GM19395 (cell line): ENCODE measurements around the gene SPOCK2.

Experiments used
- ATAC-seq: cut with Tn5 transposase; IDR thresholded peaks from one replicate; pipeline ENCODE4 v1.9.1; 2021; ENCODE audit warnings: mild to moderate bottlenecking, moderate library complexity; ENCODE audit not compliant: unreplicated experiment

Gene SPOCK2

DNA sequence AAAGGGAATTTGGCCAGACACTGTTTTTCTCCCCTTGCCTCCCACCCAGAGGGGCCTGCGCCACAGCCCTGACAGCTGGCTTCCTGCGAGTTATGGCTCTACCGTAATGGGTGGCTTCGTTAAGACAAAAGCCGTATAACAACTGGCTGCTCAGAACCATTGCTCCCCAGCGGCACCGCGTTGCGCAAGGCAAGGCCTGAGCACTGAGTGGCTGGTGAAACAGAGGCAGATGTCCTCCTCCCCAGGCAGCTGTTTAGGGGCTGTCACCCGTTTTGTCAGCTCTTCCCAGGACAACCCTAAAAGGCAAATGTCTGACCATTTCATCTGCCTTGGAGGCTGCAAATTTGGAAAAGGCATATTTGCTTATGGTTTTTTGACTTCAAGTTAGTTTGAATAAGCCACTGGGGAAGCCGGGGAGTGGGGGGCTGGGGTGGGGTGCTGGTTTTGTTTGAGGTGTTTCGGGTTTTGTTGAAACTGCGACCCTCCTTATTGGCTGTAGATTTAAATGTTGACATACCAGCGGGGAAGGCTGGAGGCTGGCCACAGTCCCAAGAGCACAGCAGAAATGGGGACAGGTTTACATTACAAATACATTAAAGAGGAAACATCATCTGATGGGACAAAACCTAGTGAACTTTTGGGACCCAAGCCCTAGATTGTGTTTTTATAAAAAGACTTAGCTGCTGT, 681 bp upstream of the SPOCK2 start:
- no peak for ATAC-seq

DNA sequence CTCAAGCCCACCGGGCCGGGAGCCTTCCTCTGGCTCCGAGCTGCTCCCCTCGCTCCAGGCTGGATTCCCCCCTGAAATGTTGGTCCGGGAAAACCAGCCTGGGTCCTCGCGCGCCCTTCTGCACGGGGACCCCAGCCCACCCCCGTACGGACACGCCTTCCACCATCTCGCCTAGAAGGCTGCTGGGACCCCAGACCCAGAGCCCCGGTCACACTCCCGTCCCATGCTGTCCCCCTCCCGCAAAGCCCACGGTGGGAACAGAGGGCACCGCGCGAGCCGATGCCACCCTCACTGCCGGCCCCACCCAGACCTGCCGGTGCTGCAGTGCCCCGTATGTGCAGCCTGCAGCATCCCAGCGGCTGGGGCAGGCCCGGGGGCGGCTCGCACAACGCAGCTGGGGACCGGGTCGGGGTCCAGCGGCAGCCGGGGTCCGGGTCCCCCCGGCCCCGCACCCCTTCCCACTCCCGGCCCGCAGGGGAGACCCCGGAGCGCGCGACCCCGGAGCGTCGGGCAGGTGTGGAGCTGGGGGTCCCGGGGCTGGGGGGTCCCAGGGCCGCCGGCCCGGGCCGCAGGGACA, 871 bp downstream of the SPOCK2 start:
- ATAC-seq = no peak

DNA sequence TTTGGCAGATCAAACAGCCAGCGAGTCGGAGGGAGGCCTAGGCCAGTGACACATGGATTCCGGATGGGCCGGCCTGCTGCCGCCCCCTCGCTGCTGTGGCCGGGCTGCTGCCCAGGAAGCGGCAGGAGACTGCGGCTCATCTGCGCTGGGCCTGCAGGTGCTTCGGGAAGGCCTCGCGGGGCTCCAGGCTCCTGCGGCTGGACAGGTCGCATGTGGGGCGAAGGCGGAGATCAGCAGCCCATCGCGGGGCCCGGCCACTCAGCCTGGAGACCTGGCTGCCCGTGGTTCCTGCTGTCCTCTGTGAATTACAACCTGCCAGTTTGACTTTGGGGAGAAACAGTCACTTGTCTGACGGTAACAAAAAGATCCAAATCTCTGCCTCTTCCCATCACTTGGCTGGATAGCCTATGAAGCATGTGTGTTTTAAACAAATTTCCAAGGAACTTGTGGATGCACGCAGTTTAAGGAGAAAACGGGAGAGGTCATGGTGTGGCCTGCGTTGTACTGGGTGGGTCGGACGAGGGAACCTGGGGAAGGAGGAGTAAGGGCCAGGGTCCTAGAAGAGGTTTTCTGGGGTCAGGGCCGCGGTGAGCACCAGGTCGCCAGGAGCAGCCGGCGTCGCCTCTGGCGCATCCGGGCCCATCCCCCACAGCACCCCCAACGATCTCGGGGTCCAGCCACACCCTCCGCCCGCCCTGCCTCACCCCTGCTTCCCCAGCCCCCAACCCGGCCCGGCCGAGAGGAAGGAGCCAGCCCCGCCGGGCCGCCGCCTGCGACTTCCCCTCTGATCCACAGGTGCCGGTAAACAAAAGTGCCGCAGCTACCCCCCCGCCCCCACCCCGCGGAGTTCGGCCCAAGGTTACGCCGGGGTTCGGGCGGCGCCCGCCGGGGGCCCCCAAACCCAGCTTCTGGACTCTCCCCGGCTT, 1.6 kb downstream of the SPOCK2 start:
- no peak for ATAC-seq

DNA sequence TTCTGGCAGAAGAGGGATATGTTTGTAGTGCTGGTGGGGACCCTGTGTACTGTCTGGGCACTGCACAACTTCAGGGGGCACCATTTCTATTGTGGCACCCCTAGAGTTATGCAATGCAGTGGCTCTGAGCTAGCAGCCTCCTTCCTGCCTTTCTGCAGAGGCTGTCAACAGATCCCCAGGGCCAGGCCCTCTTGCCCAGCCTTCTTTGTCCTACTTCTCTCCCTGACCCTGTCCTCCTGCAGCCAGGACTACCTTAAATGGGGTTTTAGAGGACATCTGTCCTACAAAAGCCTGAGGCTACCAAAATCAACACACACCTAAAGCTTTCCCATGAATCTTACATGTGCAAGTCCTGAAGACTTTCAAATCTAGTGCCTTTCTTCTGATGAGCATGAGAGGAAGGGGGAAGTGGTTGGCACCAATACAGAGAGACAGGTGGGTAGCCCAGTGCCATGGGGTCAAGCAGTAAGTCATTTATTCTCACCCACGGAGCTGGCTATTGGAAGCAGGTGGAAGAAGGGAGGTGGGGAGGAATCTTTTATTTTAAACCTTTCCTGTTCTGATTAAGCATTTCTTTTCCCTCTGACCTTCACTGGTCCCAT, 2.4 kb downstream of the SPOCK2 start:
- no peak for ATAC-seq

DNA sequence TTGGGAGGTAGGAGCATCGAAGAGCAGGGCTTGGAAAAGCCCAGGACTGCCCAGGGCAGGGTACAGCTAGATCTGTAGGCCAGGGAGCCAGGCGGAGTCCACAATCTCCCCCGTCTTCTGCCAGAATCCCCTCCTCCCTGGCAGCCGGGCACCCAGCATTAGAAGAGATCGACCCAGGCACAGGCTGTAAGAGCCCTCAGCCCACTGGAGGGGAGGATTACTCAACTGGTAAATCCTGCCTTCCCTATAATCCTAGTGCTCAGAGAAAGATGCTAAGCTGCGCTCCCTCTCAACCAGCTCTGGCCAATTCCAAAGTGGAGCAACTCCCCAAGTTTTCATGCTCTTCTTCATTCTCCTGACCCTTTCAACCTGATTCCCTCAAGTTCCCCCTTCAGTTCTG, 3.2 kb downstream of the SPOCK2 start:
- ATAC-seq = no peak

DNA sequence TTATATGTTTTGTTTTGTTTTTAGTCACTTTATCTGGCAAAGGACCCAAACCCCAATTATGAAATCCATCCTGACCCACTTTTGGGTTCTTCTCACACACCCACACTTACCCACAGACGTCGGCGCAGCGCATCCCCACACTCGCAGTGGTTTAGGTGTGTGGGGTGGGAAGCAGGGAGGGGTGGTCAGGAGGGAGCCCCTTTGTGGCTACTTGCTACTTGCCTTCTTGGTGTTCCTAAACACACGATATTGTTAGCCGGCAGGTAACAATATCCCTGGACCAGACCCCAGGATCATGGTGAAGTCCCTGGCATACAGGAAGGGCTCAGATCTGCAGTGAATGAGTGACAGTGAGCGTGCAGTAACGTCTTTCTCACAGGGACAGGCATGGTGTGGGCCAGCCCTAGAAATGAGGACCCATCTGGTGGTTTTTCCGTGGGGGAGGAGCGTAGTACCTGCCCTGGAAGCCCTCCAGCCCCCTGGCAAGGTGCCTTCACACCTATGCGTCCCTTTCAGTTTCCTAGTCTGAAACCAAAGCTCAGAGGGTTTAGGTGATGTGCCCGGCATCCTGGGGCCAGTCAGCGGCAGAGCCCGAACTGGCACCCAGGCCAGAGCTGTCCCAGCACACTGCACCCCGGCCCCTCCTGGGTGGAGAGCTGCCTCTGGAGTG, 4.4 kb downstream of the SPOCK2 start:
- no peak for ATAC-seq

DNA sequence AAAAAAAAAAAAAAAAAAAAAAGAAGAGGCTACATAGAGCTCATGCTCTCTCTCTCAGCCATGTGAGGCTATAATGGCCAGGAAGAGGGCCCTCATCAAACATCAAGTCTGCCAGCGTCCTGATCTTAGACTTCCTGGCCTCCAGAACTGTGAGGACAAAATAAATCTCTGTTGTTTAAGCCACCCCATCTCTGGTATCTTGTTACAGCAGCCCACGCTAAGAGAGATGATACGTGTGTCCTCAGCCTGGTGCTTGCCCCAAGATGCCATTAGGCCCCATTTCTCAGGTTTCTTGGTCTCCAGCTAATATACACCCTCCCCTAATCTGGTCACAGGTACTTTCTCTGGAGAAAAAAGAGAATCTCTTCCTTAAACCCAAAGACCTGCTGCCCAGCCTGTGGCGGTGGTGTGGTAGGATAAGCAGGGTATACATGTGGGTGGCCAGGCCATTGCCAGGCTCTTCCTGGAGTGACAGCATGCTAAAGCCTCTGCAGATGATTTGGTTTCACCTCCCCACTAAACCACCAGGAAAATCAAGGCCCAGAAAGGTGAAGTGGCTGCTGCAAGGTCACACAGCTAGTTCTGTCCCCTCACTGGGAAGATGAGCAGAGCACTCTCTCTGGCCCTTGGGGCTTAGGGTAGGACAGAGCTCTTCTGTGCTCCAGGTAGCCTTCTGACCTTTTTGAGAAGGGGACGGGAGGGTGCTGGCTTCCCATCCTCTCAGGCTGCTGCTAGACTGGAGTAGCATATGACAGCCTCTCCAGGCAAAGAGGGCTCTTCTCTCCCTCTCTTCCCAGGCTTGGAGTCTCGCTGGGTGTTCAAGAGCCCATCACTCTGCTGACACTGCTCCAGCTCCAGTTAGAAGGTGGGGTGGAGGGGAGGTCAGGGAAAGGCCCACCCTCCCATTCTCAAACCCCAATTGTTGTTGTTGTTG, 5.2 kb downstream of the SPOCK2 start:
- no peak for ATAC-seq

DNA sequence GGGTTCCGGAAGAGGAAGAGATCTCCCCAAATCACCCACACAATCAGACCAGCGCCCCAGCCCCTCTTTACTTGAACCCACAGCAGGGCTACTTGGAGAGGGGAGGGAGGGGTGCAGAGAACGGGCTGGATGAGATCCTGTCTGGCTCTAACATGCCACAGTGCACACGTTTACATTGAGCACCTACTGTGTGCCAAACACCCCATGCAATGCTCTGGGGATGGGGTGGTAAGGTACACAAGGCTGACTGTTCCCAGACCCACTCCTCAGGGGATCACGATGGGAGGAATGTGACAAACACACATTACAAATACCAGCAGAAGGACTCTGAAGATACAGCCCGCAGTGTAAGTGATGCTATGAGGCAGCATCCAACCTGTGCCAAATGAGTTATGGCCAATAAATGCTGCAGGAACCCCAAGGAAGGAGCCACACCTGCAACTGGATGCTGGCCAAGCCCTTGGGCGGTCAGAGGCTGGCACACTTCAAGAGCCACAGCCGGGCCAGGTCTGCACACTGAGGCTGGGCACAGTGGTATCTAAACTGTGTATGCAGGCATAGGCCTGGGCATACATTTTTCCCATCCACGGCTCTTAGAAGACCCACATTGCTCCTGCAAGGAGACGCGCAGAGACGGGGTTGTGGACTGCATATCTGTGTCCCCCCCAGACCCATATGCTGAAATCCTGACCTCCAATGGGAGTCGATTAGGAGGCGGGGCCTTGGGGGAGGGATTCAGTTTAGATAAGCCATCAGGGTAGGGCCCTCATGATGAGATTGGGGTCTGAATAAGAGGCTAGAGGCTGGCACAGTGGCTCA, 6.4 kb downstream of the SPOCK2 start:
- ATAC-seq = no peak

DNA sequence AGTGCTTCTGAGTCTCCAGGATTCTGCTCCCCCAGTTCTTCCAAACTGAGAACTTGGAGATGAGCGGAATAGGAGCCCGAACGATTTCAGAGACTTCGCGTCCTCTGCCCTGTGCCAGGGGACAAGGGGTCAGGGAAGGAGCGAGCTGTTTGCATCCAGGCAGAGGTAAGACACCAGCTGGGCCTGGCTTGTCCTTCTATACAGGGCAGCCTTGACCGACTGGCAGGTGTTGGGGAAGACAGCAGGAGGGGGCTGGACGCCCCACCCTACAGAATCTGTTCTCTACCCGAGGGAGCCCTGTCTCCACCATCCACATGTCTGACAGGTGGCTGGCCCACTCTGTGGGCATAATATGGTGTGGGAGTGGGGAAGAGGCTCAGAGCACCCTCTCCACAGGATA, 7.1 kb downstream of the SPOCK2 start:
- no peak for ATAC-seq

DNA sequence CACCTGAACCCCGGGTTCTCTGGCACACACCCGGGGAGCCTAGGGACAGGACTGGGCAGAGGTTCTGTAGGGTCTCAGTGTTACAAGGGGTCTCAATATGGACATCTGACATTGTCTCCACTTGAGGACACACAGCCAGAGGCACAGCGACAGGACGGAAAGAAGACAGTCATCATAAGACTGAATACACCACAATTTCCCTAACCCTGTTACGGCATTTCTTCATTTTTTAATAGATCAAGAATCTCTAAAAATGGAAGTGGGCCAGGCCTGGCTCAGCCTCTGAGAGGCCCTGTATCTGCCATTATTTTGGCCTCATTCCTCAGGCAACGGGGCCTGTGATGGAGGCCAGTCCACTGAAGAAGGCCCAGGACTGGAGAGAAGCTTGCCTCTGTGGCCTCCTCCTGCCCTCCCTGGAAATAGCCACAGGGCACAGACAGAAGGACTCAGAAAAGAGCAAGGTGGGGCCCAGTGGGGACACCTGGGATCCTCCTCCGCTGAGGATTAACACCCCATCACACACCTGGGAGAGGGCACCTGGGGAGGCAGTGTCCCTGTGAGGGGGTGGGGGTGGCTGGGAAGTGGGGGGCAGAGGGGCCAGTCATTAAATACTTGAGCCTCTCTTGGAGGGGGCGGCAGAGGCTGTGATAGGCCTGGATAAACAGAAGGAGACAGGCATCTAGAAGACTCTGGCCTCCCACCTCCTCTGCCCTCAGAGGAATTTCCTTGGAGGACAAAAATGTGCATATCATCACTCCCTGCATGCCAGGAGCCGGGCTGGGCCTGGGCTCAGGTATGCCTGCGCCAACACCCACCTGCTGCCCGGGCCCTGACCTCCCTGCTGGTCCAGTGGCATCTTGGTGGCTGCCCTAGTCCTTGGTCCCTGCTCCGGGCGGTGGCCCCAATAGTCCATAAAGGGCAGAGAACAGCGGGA, 8.0 kb downstream of the SPOCK2 start:
- ATAC-seq = no peak

DNA sequence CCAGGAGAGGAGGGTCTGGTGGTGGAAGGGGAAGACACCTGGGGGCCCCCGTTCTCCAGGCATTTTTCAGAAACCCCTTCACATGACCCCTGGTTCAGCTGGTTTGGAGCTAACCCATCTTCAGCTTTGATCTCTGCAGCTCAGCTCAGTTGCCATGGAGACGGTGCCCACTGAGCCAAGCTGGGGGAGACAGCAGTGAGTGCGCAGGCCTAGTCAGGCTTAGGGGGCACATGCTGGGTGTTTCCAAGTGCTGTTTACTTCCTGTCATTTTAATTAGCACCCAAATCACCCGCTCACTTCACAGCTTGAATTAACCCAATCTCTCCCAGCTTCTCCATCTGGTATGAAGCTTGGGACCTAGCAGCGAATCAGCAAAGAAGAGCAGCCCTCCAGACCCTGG, 9.0 kb downstream of the SPOCK2 start:
- ATAC-seq = no peak

DNA sequence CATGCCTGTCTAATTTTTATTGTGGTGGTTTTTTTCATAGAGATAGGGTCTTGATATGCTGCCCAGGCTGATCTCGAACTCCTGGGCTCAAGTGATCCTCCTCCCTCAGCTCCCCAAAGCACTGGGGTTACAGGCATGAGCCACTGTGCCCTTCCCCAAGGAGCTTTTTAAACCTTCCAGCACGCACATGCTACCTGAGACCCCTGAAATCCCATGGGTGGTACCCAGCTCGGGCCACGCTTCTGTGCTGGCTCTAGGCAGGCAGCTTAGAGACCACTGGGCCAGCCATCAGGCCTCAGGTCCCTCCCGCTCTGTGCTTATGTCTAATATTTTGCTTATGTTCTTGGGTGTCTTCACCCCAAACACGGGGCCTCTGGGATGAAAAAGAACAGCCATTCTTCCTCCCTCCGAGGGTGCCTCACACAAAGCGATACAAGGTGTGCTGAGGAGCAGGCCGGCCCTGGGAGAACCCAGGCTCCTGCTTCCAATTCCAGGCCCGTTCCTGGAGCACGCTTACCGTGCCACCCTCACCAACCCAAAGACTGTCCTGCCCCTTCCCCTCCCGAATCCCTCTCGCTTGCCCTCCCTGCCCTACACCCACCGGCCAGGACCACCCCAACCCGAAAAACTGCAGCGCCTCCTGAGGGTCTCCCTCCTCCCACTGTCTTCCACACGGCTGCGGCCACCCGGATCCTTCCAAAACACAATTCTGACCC, 10.9 kb downstream of the SPOCK2 start:
- ATAC-seq = no peak

DNA sequence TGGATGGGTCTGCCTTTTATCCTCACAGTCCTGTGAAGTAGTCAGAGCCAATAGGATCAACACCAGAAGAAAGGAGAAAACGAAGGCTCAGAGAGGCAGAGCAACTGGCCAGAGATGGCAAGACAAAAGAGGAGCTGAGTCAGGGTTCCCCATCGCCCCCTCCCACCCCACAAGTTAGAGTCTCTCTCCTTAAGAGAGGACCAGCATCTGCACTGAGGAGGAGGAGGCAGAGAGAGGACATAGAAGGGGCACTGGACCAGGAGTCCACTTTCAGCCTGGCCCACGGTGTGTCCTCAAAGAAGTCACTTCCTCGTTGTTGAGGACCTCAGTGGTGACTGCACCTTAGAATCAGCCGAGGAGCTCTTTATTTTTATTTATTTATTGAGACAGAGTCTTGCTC, 11.6 kb downstream of the SPOCK2 start:
- no peak for ATAC-seq

DNA sequence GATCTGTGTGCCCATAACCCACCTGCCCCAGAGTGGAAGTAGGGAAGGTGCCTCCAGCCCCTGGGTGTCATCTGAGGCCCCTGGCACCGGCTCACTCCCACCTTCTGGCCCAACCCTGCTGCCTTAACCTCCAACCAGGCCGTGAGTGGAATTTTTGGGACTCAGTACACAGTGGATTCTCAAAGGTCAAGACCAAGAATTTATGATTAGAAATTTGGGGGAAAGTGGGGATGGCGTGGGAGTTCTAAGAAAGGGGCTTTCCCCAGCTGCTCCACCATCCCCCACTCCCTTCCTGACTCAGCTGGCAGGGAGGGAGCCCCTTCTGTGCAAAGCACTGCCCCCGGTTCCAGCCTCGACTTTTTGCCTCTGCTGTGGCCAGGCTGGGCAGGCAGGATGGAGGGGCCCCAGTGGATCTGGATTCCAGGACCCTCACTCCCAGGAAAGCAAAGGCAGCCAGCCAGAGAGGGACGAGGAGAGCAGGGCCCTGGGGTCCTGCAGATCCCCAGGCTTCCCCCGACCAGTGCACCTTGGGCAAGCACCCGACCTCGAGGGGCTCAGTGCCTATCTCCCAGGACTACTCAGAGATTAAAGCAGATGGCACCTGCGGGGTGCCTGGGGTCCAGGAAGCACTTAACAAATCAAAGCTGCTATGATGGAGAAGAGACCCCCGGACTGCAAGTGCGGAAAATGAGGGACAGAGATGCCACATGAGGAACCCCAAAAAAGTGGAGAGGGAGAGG, 12.8 kb downstream of the SPOCK2 start:
- ATAC-seq = no peak

DNA sequence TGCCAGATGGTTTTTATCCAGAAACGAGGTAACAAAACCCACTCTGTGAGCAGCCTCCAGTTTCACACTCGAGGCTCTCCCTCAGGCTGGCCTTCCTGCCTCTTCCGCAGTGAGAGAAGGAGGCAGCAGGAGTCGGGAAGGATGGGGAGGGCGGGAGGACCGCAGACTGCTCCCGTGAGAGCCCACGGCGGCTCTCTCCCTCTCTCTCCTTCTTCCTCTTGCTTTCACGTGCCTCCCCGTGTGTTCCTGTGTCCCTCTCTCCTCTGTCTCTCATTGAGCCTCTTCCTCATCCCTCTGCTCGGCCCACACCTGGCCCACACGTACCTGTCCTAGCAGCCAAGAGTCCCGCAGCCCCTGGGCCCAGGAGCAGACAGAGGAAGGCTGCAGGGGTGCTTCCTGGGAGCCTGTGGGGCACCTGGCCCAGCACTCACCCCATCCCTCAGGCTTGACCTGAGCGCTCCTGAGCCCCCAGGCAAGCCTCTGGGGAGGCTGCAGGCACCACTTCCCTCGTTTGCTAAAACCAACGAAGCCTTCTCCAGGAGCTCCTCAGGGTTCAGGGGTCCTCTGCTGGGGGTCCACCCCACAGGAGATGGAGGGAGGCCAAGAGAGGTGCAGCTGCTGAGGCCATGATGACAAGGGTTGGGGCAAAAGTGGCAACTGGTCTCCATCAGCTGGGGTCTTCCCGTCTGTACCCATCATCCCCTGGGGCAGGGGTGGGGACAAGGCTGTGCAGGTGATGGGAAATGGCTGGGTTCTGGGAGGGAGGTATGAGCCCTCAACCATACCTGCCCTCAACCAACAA, 13.6 kb downstream of the SPOCK2 start:
- no peak for ATAC-seq
